PC-9 (cell line): Measurements from ENCODE around the gene SPEG.

ENCODE experiments used
- CTCF ChIP-seq: fragments of 200-600 bp; sonication (generic); conservative IDR thresholded peaks from 2 replicates; pipeline ENCODE4 v1.6.1; 2017; ENCODE audit warnings: mixed run types, antibody characterized with exemption, mild to moderate bottlenecking, moderate library complexity
- EZH2 ChIP-seq: fragments of 200-600 bp; sonication (generic); IDR thresholded peaks from 2 replicates; pipeline ENCODE4 v1.8.0; 2017; ENCODE audit warnings: antibody characterized with exemption, low read depth

GRCh38 chr2:219510512-219511135, 76.0 kb downstream of the SPEG start:
- TF ChIP-seq CTCF = peak; percentile 15; the same call in 1 of the 2 replicates
- TF ChIP-seq EZH2 = no peak
